NCI-H1417 treated with DMSO at 0.1 percent for 48 hours (cell line): ENCODE results near the gene SKA3.
"Not testable (repeated sequence)": the region's sequence is repeated elsewhere in the genome, so short reads cannot be mapped to it uniquely, and the experiment has no call there.

Experiments
- DNase-seq: peaks from one replicate; lab custom pipeline; 2025; lab: John Stamatoyannopoulos, UW

Gene SKA3

DNA sequence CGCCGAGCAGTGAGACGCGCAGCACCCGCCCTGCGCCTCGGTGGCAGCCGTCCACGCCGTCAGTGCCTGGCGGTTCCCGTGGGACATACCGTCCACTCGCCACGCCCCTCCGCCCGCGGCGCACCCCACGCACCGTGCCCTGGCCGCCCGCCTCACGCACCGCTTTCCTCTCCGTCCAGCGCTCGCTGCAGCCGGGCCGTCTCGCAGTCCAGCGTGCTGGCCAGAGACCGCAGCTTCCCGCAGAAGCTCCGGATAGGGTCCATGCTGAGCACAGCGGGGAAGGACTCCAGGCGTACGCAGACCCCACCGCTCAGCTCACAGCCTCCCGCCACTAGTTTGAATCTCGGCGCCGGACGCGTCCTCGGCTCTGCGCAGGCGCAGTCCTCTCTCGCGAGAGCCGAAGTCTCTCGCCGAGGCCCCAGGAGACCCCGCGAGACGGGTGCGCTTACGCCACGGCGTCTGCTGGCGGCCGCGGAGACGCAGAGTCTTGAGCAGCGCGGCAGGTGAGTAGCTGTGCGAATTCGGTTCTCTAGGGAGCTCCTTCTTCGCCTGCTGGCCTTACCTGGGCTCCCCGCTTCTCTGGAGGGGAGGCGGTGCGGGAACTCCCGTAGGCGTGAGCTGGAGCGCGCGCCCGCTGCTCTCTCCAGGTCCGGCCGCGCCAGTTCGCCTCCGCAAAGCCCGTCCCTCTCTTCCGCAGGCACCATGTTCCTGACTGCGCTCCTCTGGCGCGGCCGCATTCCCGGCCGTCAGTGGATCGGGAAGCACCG lies at the start of gene SKA3, which contains the start of gene MRPL57:
Gene SKA3 (minus strand): TSS at position 338 of the 767 bp plus-strand sequence. CDS start 75 bp downstream, at position 263.
Gene MRPL57 (plus strand): TSS at position 444 of the 767 bp plus-strand sequence. CDS start 259 bp downstream, at position 703.
- DNase-seq = peak; percentile 42

DNA sequence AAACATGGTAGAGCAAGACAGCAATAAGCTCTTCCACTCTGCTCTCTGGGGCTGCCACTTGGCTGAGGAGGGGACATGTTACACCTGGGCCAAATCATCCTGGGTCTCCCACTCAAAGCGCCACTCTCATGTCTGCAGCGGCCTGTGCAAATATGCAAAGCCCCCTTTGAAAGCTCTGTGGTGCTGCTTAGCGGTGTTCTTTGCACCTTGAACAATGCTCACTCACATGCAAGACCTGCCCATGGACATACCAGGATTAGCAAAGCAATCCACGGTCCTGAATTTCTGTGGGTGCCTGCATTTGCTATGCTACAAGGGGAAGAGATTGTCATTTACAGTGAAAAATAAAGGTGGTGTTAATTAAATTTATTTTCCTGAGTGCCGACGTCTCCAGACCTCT lies 48.7 kb upstream of the SKA3 start:
- DNase-seq = no peak

DNA sequence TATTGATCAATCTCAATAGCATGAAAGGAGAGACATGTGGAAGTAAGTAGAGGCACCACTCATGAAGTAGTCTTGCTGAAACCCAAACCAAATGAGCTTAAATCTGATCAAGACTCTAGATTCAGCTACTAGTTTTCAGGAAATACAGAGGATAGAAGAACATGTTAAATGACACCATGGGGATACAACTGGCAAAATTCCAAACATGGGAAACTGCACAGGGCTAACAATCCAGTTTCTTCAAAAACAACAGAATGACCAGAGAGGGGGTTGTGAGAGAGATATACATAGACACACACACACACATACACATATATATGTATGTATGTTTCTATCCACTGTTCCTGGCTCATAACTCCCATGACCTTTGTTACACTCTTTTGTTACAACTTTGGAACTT lies 44.9 kb upstream of the SKA3 start:
- DNase-seq = no peak

DNA sequence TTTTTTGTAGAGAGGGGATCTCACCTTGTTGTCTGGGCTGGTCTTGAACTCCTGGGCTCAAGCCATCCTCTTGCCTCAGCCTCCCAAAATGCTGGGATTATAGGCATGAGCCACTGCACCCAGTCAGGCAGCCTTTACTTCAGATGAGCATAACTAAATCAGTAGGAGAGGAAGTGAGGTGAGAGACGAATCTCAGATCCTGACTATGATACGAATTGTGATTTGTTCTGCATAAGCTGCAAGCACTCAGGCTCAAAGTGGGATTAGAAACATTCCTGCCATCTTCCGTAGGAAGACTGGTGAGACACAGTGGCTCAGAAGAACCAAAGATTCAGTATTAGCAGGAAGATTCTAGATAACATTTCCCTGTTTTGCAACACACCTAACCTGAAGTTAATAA lies 43.4 kb upstream of the SKA3 start:
- not testable (repeated sequence) for DNase-seq

DNA sequence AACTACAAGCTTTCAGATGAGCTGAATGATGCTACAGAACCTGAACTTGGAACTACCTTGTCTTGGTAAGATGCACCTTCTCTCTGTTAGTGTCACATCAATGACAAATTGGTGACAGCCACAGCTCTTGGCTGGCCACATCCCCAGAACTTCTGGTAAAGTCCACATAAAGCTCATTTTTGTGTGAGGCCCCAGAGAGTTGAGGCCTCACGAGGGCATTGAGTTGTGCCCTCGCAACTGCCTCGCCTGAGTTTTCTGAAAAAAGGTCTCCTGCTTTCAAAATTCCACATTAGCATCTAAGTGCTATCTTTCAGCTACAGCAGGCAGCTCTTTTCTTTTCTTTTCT lies 42.7 kb upstream of the SKA3 start:
- DNase-seq = no peak

DNA sequence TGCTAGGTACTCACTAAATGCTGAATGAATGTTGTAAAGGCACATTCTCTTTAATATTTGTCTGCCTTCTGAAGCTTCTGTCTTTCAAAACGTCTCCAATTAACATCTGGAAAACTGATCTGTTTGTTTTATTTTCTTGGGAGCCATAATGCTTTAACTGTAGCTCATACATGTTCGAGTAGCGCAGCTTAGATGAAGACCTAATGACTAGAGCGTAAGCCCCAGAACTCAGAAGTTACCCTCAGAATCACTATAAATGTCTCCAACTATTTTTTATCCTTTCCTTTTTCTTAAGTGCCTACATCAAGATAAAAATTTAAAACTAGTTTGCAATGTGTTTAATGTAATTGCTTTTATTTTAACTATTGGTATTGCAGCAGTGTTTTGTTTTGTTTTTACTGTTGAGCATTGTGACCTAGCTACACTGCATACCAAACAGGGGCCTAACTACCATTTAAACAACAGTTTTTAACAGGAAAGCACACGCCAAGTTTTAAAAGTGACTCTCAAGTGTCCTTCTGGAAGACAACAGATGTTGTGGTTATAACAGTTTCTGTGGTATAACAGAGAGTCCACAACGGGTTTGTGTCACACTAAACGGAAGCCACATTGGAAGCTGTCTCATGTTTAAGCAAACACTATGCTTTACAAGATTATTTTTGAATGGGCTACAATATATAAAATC lies 42.1 kb upstream of the SKA3 start:
- DNase-seq = no peak

DNA sequence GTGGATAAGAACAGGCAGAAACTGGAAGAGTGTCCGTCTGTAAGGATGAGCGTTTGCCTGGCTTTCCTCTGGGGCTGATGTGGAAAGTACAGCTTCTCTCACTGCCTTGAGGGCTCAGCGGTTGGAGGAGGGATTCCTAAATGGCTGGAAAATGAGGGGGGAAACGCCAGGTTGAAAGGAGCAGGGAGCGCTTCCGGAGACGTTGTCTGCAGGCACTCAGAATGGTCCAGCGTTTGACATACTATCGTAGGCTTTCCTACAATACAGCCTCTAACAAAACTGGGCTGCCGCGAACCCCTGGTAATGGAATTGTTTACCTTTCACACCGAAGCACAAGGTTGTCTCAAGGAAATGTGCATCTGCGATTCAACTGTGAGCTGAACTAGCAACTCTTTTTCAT lies 40.0 kb upstream of the SKA3 start:
- DNase-seq = no peak

DNA sequence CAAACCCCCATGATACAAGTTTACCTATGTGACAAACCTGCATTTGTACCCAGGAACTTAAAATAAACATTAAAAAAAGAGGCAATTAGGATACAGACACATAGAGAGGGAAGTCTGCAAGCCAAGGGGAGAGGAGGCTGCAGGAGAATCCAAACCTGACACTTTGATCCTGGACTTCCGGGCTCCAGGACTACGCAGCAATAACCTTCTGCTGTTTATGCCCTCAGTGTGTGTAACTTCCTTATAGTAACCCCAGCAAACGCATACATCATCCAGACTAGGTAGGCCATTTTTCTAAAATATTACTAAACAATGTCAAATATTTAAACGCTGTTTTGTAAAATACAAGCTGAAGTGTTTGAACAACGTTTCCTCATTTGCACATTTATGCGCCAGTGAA lies 39.1 kb upstream of the SKA3 start:
- DNase-seq = not testable (repeated sequence)

DNA sequence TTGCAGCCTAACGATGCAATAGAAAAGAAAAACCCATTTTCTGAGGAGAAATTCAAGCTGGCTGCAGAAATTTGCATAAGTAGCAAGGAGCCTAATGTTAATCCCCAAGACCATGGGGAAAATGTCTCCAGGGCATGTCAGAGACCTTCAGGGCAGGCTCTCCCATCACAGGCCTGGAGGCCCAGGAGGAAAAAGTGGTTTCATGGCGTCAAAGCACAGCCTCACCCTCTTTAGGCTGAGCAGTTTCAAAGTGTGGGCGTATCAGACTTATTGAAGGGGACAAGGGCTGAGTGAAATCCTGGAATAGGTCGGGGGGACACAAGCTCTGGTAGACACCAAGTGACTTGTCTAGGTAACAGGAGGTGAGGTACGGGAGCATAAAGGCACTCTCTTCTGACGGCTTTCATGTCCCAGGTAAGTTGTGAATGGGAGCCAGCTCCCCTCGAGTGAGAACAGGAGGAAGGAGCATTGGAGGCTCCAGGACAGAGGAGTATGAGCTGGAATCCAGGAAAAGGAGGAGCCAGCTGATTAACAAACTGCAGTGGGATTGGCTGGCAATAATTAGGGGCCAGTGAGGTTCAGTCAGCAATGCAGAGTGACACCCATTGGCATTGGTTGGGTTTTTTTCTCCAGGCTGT lies 35.9 kb upstream of the SKA3 start:
- DNase-seq = no peak

DNA sequence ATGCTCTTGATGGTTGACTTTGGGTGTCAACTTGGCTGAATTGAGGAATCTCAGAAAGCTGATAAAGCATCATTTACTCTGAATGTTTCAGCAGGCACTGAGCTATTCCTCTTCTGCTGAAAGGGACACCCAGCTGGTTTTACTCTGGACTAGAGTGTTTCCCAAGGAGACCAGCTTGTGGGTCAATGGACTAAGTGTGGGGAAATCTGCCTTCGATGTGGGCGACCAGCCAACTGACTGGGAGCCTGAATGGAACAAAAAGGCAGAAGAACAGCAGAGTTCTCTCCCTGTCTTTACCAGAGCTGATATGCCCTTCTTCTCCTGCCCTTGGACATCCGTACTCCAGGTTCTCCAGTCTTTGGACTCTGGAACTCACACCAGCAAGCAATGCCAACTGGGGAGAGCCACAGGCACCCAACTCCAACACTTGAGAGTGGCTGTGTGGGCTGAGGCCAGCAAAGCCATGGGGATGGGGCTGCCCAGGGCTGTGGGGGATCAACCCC lies 32.4 kb upstream of the SKA3 start:
- DNase-seq = no peak

DNA sequence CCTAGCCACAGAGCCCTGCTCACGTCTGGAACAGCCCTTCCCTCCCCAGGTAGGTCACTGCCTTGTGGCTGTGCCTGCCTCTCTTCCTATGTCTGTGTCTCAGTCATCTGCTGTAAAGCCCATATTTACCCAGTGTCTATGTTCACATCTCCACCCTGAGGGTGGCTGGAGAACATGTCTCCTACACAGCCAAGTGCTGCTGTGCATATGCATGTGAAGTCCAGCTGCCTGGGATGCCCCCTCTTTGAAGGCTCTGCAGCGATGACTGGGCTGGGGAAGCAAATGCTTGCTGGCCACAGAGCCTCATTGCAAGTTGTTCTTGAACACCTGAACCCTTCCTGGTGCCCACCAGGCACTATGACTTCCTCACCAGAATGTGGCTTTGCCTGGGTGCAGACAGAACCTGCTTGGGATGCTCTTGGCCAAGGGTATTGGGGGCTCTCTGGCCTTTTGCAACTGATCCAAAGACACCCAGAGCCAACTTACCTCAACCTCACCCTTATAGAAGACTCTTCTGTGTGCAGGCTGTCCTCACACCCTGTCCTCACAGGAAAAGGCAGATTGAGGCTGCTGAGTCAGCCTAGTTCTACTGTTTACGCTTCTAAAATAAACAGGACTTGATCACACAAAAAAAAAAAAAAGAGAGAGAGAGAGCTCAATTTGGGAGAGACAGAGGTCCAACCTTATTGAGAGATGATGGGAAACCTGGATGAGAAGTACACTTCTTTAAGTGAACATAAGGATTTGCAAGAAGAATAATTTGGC lies 26.6 kb upstream of the SKA3 start:
- DNase-seq = no peak

DNA sequence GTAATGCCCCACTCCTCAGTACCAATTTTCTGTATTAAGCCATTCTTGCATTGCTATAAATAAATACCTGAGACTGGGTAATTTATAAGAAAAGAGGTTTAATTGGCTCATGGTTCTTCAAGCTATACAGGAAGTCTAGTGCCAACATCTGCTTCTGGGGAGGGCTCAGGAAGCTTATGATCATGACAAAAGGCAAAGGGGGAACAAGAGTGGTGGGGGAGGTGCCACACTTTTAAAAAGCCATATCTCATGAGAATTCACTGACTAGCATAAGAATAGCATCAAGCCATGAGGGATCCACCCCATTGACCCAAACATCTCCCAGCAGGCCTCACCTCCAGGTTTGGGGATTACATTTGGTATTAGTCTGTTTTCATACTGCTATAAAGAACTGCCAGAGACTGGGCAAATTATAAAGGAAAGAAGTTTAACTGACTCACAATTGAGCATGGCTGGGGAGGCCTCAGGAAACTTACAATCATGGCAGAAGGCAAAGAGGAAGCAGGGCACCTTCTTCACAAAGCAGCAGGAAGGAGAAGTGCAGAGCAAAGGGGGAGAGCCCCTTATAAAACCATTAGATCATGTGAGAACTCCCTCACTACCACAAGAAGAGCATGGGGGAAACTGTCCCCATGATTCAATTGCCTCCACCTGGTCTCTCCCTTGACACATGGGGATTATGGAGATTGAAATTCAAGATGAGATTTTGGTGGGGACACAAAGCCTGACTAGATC lies 25.3 kb upstream of the SKA3 start:
- not testable (repeated sequence) for DNase-seq

DNA sequence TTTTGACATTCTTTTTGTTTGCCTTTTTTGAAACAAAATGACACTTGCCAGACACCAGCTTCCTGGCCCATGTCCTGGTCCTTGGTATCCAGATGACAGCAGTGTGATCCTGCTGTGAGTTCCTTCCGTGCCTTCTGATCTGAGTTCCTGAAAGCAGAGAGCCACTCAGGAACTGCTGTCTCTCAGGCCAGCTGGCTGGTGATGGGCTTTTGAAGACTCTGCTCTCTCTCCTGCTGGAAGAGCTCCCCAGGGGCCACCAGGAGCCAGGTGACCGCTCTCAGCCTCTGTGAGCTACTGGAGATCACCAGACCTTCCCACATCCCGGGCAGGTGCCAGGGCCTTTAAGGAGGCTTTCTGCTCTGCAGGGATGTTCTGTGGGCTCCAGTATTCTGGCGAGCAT lies 22.0 kb upstream of the SKA3 start:
- DNase-seq = not testable (repeated sequence)

DNA sequence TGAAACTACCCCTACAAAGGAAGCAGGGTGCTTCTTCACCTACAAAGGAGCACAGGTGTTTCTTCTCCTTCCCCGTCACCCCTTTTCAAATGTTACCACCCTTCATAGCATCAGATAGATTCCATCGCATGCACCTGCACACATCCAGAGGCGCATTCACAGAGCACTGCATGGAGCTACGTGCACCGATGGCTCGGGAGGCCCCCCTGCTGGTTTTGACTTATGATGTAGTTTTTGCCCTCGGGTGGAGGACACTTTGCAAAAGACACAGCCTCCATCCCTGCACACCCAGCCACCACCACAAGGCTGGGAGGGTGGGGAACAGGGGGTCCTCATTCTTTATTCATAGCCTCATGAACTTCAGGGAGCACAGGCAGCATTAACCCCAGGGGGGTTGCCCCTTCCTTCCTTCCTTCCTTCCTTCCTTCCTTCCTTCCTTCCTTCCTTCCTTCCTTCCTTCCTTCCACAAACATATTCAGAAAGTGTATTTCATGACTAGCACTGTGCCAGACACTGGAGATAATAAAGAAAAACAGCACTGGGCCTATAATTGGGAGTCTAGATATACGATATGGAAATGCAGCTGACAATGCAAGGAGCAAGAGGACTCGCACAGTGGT lies 21.4 kb upstream of the SKA3 start:
- not testable (repeated sequence) for DNase-seq

DNA sequence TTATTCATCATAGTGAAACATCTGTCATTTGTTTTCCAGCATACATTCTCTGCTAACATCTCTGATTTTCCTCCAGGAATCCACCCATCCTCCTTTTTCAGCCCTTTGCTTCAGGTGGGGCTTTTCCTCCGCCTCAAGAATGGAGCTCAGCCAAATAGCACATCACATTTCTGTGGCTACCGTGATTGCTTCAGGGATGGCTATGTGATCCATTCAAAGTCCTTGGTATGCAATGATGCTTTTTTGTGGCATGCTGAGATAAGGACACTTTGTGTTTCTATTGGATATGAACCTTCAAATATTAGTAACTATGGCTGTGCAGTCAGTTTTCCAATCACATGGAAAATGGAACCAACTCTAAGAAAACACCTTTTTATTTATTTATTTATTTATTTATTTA lies 18.4 kb upstream of the SKA3 start:
- not testable (repeated sequence) for DNase-seq

DNA sequence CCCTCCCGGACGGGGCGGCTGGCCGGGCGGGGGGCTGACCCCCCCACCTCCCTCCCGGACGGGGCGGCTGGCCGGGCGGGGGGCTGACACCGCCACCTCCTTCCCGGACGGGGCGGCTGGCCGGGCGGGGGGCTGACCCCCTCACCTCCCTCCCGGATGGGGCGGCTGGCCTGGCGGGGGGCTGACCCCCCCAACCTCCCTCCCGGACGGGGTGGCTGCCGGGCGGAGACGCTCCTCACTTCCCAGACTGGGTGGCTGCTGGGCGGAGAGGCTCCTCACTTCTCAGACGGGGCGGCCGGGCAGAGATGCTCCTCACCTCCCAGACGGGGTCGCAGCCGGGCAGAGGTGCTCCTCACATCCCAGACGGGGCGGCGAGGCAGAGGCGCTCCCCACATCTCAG lies 10.1 kb upstream of the SKA3 start:
- not testable (repeated sequence) for DNase-seq

DNA sequence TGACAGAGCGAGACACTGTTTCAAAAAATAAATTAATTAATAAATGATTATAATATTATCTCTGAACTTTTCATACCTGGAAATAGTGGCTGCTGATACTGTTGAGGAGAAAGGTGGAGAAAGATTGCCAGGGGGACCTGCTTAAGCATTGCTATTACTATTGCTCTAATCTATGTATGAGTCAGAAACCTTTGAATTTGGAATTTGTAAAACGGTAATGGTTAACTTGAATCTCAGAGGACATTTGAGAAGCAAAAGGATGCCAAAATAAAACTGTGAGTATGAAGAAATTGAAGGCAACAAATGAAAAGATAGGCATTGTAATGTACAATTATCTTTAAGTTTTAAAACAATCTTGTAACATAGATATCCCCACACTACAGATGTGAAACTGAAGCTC lies 5.3 kb upstream of the SKA3 start:
- DNase-seq = no peak

DNA sequence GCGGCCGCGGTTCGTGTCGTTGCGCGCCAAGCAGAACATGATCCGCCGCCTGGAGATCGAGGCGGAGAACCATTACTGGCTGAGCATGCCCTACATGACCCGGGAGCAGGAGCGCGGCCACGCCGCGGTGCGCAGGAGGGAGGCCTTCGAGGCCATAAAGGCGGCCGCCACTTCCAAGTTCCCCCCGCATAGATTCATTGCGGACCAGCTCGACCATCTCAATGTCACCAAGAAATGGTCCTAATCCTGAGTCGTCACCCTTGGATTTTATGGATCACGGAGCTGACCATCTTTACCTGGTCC lies 581 bp upstream of the SKA3 start:
- DNase-seq = no peak

DNA sequence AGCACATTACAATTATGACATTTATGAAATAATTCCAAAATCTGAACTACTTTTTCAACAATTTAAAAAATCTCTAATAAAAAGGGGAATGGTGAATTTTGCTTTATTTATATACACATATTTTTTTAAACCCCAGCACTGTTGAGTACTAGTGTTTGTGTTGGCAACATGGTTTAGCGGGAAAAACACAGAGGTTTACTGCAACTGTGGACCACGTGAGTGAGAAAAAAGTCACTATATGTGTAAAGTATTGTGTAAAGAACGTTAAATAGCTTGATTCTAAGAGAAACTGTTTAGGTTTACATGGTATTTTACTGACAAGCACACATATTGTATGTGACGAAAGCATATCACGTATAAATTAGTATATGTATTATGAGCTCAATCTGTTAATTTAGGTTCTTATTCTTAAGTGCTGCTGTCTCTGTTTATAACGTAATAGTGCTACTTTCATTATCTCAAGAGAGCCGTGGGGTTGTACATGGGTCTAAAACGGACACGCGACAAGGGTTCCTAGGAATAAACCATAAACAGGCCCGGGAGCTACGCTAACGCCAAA lies 617 bp downstream of the SKA3 start:
- DNase-seq = no peak

DNA sequence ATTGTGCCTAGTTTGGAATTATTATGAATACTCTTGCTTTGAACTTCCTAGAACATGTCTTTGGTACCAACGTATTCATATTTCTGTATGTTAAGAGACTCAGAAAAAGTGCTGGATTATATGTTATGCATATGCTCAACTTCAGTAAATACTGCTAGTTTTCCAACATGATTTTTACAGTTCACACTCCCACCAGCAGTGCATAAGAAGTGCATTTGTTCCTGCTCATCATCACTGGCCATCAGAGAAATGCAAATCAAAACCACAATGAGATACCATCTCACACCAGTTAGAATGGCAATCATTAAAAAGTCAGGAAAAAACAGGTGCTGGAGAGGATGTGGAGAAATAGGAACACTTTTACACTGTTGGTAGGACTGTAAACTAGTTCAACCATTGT lies 2.6 kb downstream of the SKA3 start:
- not testable (repeated sequence) for DNase-seq

DNA sequence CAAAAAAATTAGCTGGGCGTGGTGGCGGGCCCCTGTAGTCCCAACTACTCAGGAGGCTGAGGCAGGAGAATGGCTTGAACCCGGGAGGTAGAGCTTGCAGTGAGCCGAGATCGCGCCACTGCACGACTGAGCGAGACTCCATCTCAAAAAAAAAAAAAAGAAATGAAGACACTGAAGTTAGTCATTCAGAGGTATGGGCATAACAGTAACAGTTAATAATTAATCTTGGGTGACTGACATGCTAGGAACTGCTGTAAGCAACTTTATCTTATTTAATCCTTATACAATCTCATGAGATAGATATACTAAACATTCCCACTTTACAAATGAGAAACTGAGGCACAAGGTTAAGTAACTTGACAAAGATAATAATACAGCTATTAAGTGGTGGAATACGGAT lies 4.9 kb downstream of the SKA3 start:
- no peak for DNase-seq
